ACC112 (cell line): ENCODE measurements around the gene RNF208.

Source experiments
- H2AFZ ChIP-seq: fragments of 200-600 bp; sonication (generic); one replicate; pipeline ENCODE4 v1.6.0; 2017; ENCODE audit warnings: antibody characterized with exemption, low read length; ENCODE audit not compliant: unreplicated experiment
- H3K27ac ChIP-seq: fragments of 200-600 bp; sonication (generic); 2 replicates; pipeline ENCODE4 v1.5.1; 2014; ENCODE audit warnings: low read depth, mild to moderate bottlenecking, antibody characterized with exemption, low read length, moderate library complexity
- H3K27me3 ChIP-seq: fragments of 200-600 bp; sonication (generic); 2 replicates; pipeline ENCODE4 v1.6.1; 2014; ENCODE audit warnings: mild to moderate bottlenecking, antibody characterized with exemption, low read length, moderate library complexity, mixed read lengths; ENCODE audit not compliant: insufficient read depth
- H3K36me3 ChIP-seq: fragments of 200-600 bp; sonication (generic); 2 replicates; pipeline ENCODE4 v1.6.1; 2016; ENCODE audit warnings: mild to moderate bottlenecking, antibody characterized with exemption, low read length, moderate library complexity, mixed read lengths; ENCODE audit not compliant: insufficient read depth
- H3K4me1 ChIP-seq: fragments of 200-600 bp; sonication (generic); one replicate; pipeline ENCODE4 v1.6.1; 2016; ENCODE audit warnings: low read length, mixed read lengths; ENCODE audit not compliant: insufficient read depth, unreplicated experiment, control insufficient read depth
- H3K4me3 ChIP-seq: fragments of 200-600 bp; sonication (generic); 2 replicates; pipeline ENCODE4 v1.5.1; 2014; ENCODE audit warnings: mild to moderate bottlenecking, low read depth, low read length
- H3K79me2 ChIP-seq: fragments of 200-600 bp; sonication (generic); one replicate; pipeline ENCODE4 v1.6.0; 2016; ENCODE audit warnings: low read length; ENCODE audit not compliant: control insufficient read depth, unreplicated experiment, insufficient read depth

Gene RNF208, protein sequence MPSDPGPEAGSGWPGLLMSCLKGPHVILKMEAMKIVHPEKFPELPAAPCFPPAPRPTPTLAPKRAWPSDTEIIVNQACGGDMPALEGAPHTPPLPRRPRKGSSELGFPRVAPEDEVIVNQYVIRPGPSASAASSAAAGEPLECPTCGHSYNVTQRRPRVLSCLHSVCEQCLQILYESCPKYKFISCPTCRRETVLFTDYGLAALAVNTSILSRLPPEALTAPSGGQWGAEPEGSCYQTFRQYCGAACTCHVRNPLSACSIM

DNA sequence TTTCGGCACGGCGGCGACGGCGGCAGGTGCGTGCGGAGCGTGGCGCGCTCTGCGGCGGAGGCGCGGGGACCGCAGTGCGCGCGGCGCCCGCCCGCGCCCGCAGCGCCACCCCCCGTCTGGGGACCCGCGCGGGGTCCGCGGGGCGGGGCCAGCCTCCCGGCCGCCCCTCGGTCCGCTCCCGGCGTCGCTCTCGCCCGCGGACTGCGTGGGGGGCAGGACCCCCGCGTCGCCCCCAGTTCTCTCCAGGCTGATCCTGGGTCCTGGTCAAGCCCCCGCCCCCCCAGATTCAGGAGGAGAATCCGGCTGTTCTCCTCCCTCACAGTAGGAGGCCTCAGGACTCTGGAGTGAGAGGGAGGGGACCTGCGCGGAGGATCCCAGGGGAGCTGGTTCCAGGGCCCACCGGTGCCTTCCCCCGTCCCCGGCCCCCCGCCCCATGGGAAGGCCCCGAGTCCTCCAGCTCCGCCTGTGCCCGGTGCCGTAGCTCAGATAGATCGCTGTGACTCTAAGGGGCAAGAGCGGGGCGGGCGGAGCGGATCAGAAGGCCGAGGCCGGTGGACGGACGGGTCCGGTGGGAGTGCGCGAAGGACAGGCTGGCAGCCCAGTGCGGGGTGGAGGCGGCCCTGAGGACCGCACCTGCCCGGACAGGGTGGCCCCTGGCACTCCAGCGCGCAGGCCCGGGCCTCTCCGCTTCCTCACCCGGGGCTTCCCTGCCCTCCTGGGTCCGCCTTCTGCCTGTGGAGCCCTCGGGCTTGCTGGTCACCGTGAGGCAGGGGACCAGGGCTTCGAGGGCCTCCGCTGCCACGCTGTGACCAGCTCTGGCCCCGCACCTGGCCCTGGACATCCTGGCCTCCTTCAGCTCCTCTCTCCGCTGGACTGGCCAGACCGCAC, at the start of gene RNF208:
Gene RNF208 (minus strand): TSS at position 51 of the 888 bp plus-strand sequence. CDS start 1,028 bp downstream, outside the sequence.
- no peak within 1 kb of the TSS for H3K27ac ChIP-seq
- H3K27me3 ChIP-seq: no peaks in the 10 kb centered on the region
- peak within 1 kb of the TSS; percentile 54 for H2AFZ ChIP-seq
- peak within 1 kb of the TSS; percentile 85 for H3K4me3 ChIP-seq
- no peaks in the 10 kb centered on the region for H3K36me3 ChIP-seq
- H3K4me1 ChIP-seq: peaks cover 43% of the 10 kb centered on the region
- no peaks in the 10 kb centered on the region for H3K79me2 ChIP-seq

GRCh38 chr9:137271696-137272076, 49.6 kb upstream of the RNF208 start:
- H3K4me1 ChIP-seq: peaks cover 29% of the 10 kb centered on the region
- H3K27me3 ChIP-seq: no peaks in the 10 kb centered on the region
- H3K79me2 ChIP-seq: peaks cover 5% of the 10 kb centered on the region
- H3K4me3 ChIP-seq: no peak overlapping the region
- peaks cover 13% of the 10 kb centered on the region; the same call in 1 of the 2 replicates for H3K36me3 ChIP-seq
- H2AFZ ChIP-seq: no peak overlapping the region
- no peak overlapping the region for H3K27ac ChIP-seq

GRCh38 chr9:137270929-137271695, 49.1 kb upstream of the RNF208 start:
- Histone ChIP-seq H3K4me1 (peaks cover 23% of the 10 kb centered on the region), H2AFZ (no peak overlapping the region), H3K79me2 (peaks cover 5% of the 10 kb centered on the region), H3K27me3 (no peaks in the 10 kb centered on the region), H3K4me3 (no peak overlapping the region), H3K27ac (no peak overlapping the region), H3K36me3 (peaks cover 13% of the 10 kb centered on the region; the same call in 1 of the 2 replicates)

DNA sequence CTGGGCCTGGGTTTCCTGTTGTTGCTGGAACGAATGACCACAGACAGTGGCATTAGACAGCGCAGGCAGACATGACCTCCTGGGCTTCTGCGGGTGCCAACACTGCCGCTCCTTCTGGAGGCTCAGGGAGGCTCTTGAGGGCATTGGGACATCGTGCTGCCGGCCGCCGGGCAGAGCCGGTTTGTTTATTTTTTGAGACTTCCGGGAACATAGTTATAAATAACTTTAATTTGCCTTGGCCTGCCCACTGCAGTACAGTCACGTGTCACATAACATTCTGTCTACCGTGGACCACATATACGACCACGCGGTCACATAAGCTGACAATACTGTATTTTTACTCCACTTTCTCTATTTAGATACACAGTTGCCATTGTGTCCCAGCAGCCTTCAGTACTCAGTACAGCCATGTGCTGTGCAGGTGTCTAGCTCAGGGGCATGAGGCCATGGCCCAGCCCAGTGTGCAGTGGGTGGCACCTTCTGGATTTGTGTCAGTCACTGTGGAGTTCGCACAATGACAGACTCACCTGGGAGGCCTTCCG, 47.3 kb upstream of the RNF208 start:
- Histone ChIP-seq H3K27ac (no peak overlapping the region), H3K4me1 (peaks cover 15% of the 10 kb centered on the region), H3K27me3 (no peaks in the 10 kb centered on the region), H3K36me3 (peaks cover 17% of the 10 kb centered on the region; the same call in 1 of the 2 replicates), H3K4me3 (no peak overlapping the region), H3K79me2 (peaks cover 5% of the 10 kb centered on the region), H2AFZ (no peak overlapping the region)

DNA sequence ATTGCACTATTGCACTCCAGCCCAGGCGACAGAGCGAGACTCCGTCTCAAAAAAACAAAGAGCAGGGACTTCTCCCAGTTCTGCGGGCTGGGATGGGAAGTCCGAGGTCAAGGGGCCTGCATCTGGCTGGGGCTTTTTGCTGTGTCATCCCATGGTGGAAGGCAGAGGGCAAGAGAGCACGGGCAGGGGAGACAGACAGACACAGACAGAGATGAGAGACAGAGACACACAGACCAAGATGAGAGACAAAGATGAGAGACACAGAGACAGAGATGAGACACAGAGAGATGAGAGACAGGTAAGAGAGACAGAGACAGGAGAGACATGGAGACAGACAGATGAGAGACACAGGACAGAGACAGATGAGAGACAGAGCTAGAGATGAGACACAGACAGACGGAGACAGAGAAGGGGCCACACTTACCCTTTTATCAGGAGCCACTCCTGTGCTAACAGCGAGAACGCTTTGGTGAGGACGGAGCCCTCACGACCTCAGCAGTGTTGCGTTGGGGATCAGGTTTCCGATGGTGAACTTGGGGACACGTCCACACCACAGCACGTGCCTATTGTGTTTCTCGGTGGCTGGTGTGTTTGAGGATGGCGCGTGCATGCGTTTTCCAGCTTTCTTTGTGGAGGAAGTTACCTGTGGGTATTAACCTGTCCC, 46.6 kb upstream of the RNF208 start:
- peaks cover 19% of the 10 kb centered on the region; the same call in 1 of the 2 replicates for H3K36me3 ChIP-seq
- H3K79me2 ChIP-seq: peaks cover 5% of the 10 kb centered on the region
- peaks cover 15% of the 10 kb centered on the region for H3K4me1 ChIP-seq
- H3K4me3 ChIP-seq: no peak overlapping the region
- no peaks in the 10 kb centered on the region for H3K27me3 ChIP-seq
- no peak overlapping the region for H2AFZ ChIP-seq
- H3K27ac ChIP-seq: peak overlapping the region; percentile 47

- no peaks in the 10 kb centered on the region for H3K27me3 ChIP-seq
- H2AFZ ChIP-seq: no peak overlapping the region
- peaks cover 17% of the 10 kb centered on the region; the same call in 1 of the 2 replicates for H3K36me3 ChIP-seq
- H3K79me2 ChIP-seq: peaks cover 5% of the 10 kb centered on the region
- H3K4me1 ChIP-seq: peaks cover 15% of the 10 kb centered on the region
- no peak overlapping the region for H3K4me3 ChIP-seq
- H3K27ac ChIP-seq: peak overlapping the region; percentile 47; the same call in 1 of the 2 replicates
Measured at GRCh38 chr9:137267933-137268355, 45.9 kb upstream of the RNF208 start.

- peaks cover 17% of the 10 kb centered on the region; the same call in 1 of the 2 replicates for H3K36me3 ChIP-seq
- no peak overlapping the region for H2AFZ ChIP-seq
- no peak overlapping the region for H3K27ac ChIP-seq
- peaks cover 5% of the 10 kb centered on the region for H3K79me2 ChIP-seq
- no peaks in the 10 kb centered on the region for H3K27me3 ChIP-seq
- H3K4me1 ChIP-seq: peaks cover 15% of the 10 kb centered on the region
- no peak overlapping the region for H3K4me3 ChIP-seq
Measured at GRCh38 chr9:137266585-137267453, 44.8 kb upstream of the RNF208 start.

GRCh38 chr9:137266162-137266527, 44.1 kb upstream of the RNF208 start:
- H3K36me3 ChIP-seq: peaks cover 17% of the 10 kb centered on the region; the same call in 1 of the 2 replicates
- peaks cover 15% of the 10 kb centered on the region for H3K4me1 ChIP-seq
- no peak overlapping the region for H3K4me3 ChIP-seq
- peaks cover 5% of the 10 kb centered on the region for H3K79me2 ChIP-seq
- no peak overlapping the region for H2AFZ ChIP-seq
- no peaks in the 10 kb centered on the region for H3K27me3 ChIP-seq
- H3K27ac ChIP-seq: no peak overlapping the region

GRCh38 chr9:137265496-137266161, 43.6 kb upstream of the RNF208 start:
- Histone ChIP-seq H3K4me1 (peaks cover 15% of the 10 kb centered on the region), H3K36me3 (peaks cover 17% of the 10 kb centered on the region; the same call in 1 of the 2 replicates), H3K27me3 (no peaks in the 10 kb centered on the region), H2AFZ (no peak overlapping the region), H3K4me3 (no peak overlapping the region), H3K79me2 (peaks cover 5% of the 10 kb centered on the region), H3K27ac (no peak overlapping the region)
